Heart left ventricle (tissue), 16 donors: Measurements from ENCODE around the gene CCPG1. TPM values are rescaled to one million over a fixed set of nuclear protein-coding genes. Genes with fewer than 3 reads are reported as not detected.

Experiments
- ATAC-seq, 4 donors: fragments of 200-7000 bp; cut with Tn5 transposase; one replicate each; pipeline ENCODE4 v1.9.1; 2020 to 2022; ENCODE audit warnings: moderate library complexity in 4 of 4, mild to moderate bottlenecking in 3 of 4, moderate number of reproducible peaks in 1 of 4
- DNase-seq, 5 donors: peaks; one replicate each; pipeline ENCODE4 v3.0.0-alpha.2; 2020
- H3K27ac ChIP-seq, 12 donors: fragments of 200-600 bp; sonication (generic) in 4 of 12; one replicate each; pipeline versions ENCODE4 v1.5.0 to v1.8.0; 2016 to 2022; ENCODE audit warnings: mild to moderate bottlenecking in 2 of 12
- H3K27me3 ChIP-seq, 9 donors: fragments of 200-600 bp; sonication (generic) in 2 of 9; one replicate each; pipeline versions ENCODE4 v1.5.1 to v1.8.0; 2016 to 2022; ENCODE audit warnings: mild to moderate bottlenecking in 3 of 9
- H3K36me3 ChIP-seq, 9 donors: fragments of 200-600 bp; sonication (generic) in 2 of 9; one replicate each; pipeline versions ENCODE4 v1.5.0 to v1.8.0; 2018 to 2022; ENCODE audit warnings: mild to moderate bottlenecking in 2 of 9
- H3K4me1 ChIP-seq, 12 donors: fragments of 200-600 bp; sonication (generic) in 4 of 12; one replicate each; pipeline versions ENCODE4 v1.5.0 to v1.8.0; 2016 to 2022; ENCODE audit warnings: mild to moderate bottlenecking in 3 of 12
- H3K4me3 ChIP-seq, 12 donors: fragments of 200-600 bp; sonication (generic) in 4 of 12; one replicate each; pipeline versions ENCODE4 v1.5.0 to v1.8.0; 2017 to 2022; ENCODE audit warnings: mild to moderate bottlenecking in 9 of 12, moderate library complexity in 4 of 12
- H3K9me3 ChIP-seq, 12 donors: fragments of 200-600 bp; sonication (generic) in 4 of 12; one replicate each; pipeline versions ENCODE4 v1.5.0 to v1.8.0; 2016 to 2022; ENCODE audit warnings: mild to moderate bottlenecking in 1 of 12
- POLR2A ChIP-seq, 2 donors: fragments of 450-650 bp; IDR thresholded peaks; one replicate each; pipeline ENCODE4 v1.6.1; 2017; ENCODE audit warnings: antibody characterized with exemption in 2 of 2, mild to moderate bottlenecking in 2 of 2, moderate library complexity in 2 of 2
- WGBS, 4 donors: extraction: QIAGEN DNeasy Blood & Tissue Kit in 2 of 4; methylation state at CpG; one replicate each; pipeline versions ENCODE4 v1.1.5 to v1.1.7; 2013 to 2018; 5-methylcytosine and 5-hydroxymethylcytosine counted together
- intact Hi-C, 10 donors: fragments of 100-400 bp; cut with DNase I; formaldehyde crosslinking; loops; one replicate each; pipeline versions ENCODE4 v1.11.1 to v1.14.2; 2022
- polyA plus RNA-seq, 2 donors: library from polyadenylated mRNA; stranded (reverse); fragments of 200-250 nt; gene quantifications; one replicate each; pipeline ENCODE4 v1.2.3, GENCODE V29; 2013
- total RNA-seq, 9 donors: library from RNA; depleted of rRNA in 2 of 9; stranded (reverse); fragments of >200 nt in 2 of 9; fragmentation: NEBNext Ultra II Directional in 3 of 9; extraction: Animal tissue kit (Norgen Biotek cat#: 25700) in 3 of 9; gene quantifications; one replicate each; pipeline versions ENCODE4 v1.1.0 to v1.2.4, GENCODE V29; 2016 to 2023
- TF ChIP-seq, protein P1 (sequence below), 12 donors: fragments of 200-600 bp; sonication (generic) in 4 of 12; IDR thresholded peaks; one replicate each; pipeline versions ENCODE4 v1.5.0 to v1.8.0; 2018 to 2022; ENCODE audit warnings: antibody characterized with exemption in 12 of 12, mild to moderate bottlenecking in 5 of 12
- donor health status: ischemic (EF 13 %, LVEDD 7.1; RV severe dilation, severe dysfunction).
- donor health status: healthy with polysubstance abuse.
- donor health status: DM: no; HTN: yes; CAD: no.
- donor health status: DM: no; HTN: no; CAD: no.
- donor health status: ischemic (EF 25% LVEDD 6.9; RV normal size, moderate dysfunction).
- donor health status: ischemic (EF 25% LVEDD 5.7; RV mildly dilated, moderate dysfunction).
- donor health status: healthy.
- donor health status: DM: yes; HTN: yes; CAD: no.
- donor health status: ischemic (EF 35%, LVEDD 5.7; RV mildly dilated, moderate dysfunction).
- donor health status: nonischemic (EF 11% LVEDD 7.7; RV severe dilation, severe dysfunction).
- donor health status: DM: yes; HTN: yes; CAD: no.
- donor health status: PGD.
- donor health status: ischemic (EF 29% LVEDD 5.4; RV normal size, mild dysfunction).
- donor health status: nonischemic (EF 23%, LVEDD 6.1; RV moderate dilation, normal function).

Gene CCPG1
- total and polyA plus RNA-seq, 11 donors, result 21.3 to 105 (median 75.4) TPM

GRCh38 chr15:55349282-55349681, 58.9 kb downstream of the CCPG1 start:
- DNase-seq (no peak), ATAC-seq (no peak)
- H3K27ac ChIP-seq, result no peak overlapping the region
- H3K4me1 ChIP-seq, result peaks cover 0 to under 1% (median 0%) of the 10 kb centered on the region in 12 donors
- TF ChIP-seq POLR2A (IDR thresholded peaks at IDR 0.05), result no peak
- TF ChIP-seq, protein P1, sequence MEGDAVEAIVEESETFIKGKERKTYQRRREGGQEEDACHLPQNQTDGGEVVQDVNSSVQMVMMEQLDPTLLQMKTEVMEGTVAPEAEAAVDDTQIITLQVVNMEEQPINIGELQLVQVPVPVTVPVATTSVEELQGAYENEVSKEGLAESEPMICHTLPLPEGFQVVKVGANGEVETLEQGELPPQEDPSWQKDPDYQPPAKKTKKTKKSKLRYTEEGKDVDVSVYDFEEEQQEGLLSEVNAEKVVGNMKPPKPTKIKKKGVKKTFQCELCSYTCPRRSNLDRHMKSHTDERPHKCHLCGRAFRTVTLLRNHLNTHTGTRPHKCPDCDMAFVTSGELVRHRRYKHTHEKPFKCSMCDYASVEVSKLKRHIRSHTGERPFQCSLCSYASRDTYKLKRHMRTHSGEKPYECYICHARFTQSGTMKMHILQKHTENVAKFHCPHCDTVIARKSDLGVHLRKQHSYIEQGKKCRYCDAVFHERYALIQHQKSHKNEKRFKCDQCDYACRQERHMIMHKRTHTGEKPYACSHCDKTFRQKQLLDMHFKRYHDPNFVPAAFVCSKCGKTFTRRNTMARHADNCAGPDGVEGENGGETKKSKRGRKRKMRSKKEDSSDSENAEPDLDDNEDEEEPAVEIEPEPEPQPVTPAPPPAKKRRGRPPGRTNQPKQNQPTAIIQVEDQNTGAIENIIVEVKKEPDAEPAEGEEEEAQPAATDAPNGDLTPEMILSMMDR (IDR thresholded peaks at IDR 0.05), result no peak
- H3K9me3 ChIP-seq, result no peaks in the 10 kb centered on the region
- peaks cover 0 to 66% (median 28%) of the 10 kb centered on the region in 9 donors for H3K36me3 ChIP-seq
- intact Hi-C loops, result no loop called here
- no peaks in the 10 kb centered on the region for H3K27me3 ChIP-seq
- WGBS, 4 donors, result 98 to 100% (median 99%) methylated on average over 2 of the region's 2 CpGs
- no peak overlapping the region for H3K4me3 ChIP-seq

- no peaks in the 10 kb centered on the region for H3K9me3 ChIP-seq
Measured at GRCh38 chr15:55348281-55348778, 59.8 kb downstream of the CCPG1 start.

GRCh38 chr15:55344206-55344605, 64.0 kb downstream of the CCPG1 start:
- Histone ChIP-seq H3K36me3 (peaks cover 0 to 63% (median 40%) of the 10 kb centered on the region in 9 donors), H3K4me1 (peaks cover 0 to 4% (median 0%) of the 10 kb centered on the region in 12 donors), H3K9me3 (no peaks in the 10 kb centered on the region), H3K4me3 (no peak overlapping the region), H3K27me3 (no peaks in the 10 kb centered on the region), H3K27ac (no peak overlapping the region)
- intact Hi-C loops, result no loop called here
- ATAC-seq, result peak in 2 of 4 donors; percentile 30 to 39
- WGBS, 4 donors, result 73 to 82% (median 77%) methylated on average over 2 of the region's 2 CpGs
- TF ChIP-seq, protein P1 (IDR thresholded peaks at IDR 0.05), result no peak
- TF ChIP-seq POLR2A (IDR thresholded peaks at IDR 0.05), result no peak
- no peak for DNase-seq

More at GRCh38 chr15:55348281-55348778, 59.8 kb downstream of the CCPG1 start:
- Histone ChIP-seq H3K27ac (no peak overlapping the region), H3K4me3 (no peak overlapping the region), H3K36me3 (peaks cover 0 to 64% (median 25%) of the 10 kb centered on the region in 9 donors), H3K4me1 (peaks cover 0 to 4% (median 0%) of the 10 kb centered on the region in 12 donors), H3K27me3 (no peaks in the 10 kb centered on the region)
- ATAC-seq, result no peak
- DNase-seq, result no peak
- no peak for TF ChIP-seq POLR2A (IDR thresholded peaks at IDR 0.05)
- TF ChIP-seq, protein P1 (IDR thresholded peaks at IDR 0.05), result no peak
- 67 to 88% (median 72%) methylated on average over 4 of the region's 4 CpGs for WGBS, 4 donors
- intact Hi-C loops, result no loop called here

DNA sequence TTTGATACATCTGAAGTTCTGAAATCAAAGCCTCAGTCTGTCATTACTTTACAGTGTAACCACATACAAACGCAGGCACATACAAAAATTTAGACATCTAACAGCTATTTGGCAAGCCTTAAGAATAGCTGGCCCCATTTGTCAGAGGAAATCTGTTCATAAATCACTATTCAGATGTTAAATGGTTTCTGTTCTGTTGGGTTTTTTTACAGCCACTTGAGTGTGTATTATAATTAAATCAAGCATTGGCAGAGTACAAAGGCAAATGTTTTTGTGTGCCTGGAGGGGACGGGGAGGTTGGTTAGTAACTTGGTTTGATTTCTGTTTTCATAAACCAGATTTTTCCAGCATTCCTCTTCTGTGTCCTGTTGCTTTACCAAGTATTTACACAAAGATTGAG, 65.0 kb downstream of the CCPG1 start:
- intact Hi-C loops, result no loop called here
- peaks cover 0 to 4% (median 0%) of the 10 kb centered on the region in 12 donors for H3K4me1 ChIP-seq
- ATAC-seq (no peak), DNase-seq (no peak)
- no peaks in the 10 kb centered on the region for H3K9me3 ChIP-seq
- no peaks in the 10 kb centered on the region for H3K27me3 ChIP-seq
- H3K36me3 ChIP-seq, result peaks cover 0 to 67% (median 41%) of the 10 kb centered on the region in 9 donors
- no peak for TF ChIP-seq POLR2A (IDR thresholded peaks at IDR 0.05)
- TF ChIP-seq, protein P1 (IDR thresholded peaks at IDR 0.05), result no peak
- H3K4me3 ChIP-seq, result no peak overlapping the region
- H3K27ac ChIP-seq, result no peak overlapping the region
- WGBS, 4 donors, result 80 to 90% (median 84%) methylated on average over 2 of the region's 2 CpGs
